ENCODE measurements around the gene SDF4. TPM values are rescaled to one million over a fixed set of nuclear protein-coding genes. Genes with fewer than 3 reads are reported as not detected.

The SDF4 gene
- total RNA-seq, 2 donors from 2014 or later, result 157 to 230 TPM

GRCh38 chr1:1264026-1264425 is 32.2 kb upstream of the SDF4 start:
- no peak for TF ChIP-seq CTCF (IDR thresholded peaks at IDR 0.05)
- no peak for DNase-seq (ENCODE audit: low spot score)
- H3K27me3 ChIP-seq (replicated peaks; ENCODE audit: insufficient read depth), result no peaks in the 10 kb centered on the region
- no peaks in the 10 kb centered on the region for H3K9me3 ChIP-seq
- no peak for ATAC-seq (ENCODE audit: insufficient number of reproducible peaks, low FRiP score, low read depth)
- peaks cover 49% of the 10 kb centered on the region for H3K36me3 ChIP-seq
- H3K4me1 ChIP-seq (ENCODE audit: control insufficient read depth in 1 of 2, low read depth in 2 of 2), result no peaks in the 10 kb centered on the region
- no peak overlapping the region for H3K4me3 ChIP-seq
- no peak overlapping the region for H3K27ac ChIP-seq

GRCh38 chr1:1262758-1263157 is 31.0 kb upstream of the SDF4 start:
- H3K4me1 ChIP-seq (ENCODE audit: control insufficient read depth in 1 of 2, low read depth in 2 of 2), result no peaks in the 10 kb centered on the region
- no peaks in the 10 kb centered on the region for H3K9me3 ChIP-seq
- ATAC-seq (ENCODE audit: insufficient number of reproducible peaks, low FRiP score, low read depth) (no peak), DNase-seq (ENCODE audit: low spot score) (no peak)
- H3K4me3 ChIP-seq, result no peak overlapping the region
- no peak overlapping the region for H3K27ac ChIP-seq
- peaks cover 50% of the 10 kb centered on the region for H3K36me3 ChIP-seq
- TF ChIP-seq CTCF (IDR thresholded peaks at IDR 0.05), result no peak
- no peaks in the 10 kb centered on the region for H3K27me3 ChIP-seq (replicated peaks; ENCODE audit: insufficient read depth)

- DNase-seq (ENCODE audit: low spot score) (no peak), ATAC-seq (ENCODE audit: insufficient number of reproducible peaks, low FRiP score, low read depth) (no peak)
- Histone ChIP-seq H3K9me3 (no peaks in the 10 kb centered on the region), H3K27ac (no peak overlapping the region), H3K4me3 (no peak overlapping the region), H3K4me1 (ENCODE audit: control insufficient read depth in 1 of 2, low read depth in 2 of 2) (no peaks in the 10 kb centered on the region), H3K27me3 (replicated peaks; ENCODE audit: insufficient read depth) (no peaks in the 10 kb centered on the region), H3K36me3 (peaks cover 45% of the 10 kb centered on the region)
- TF ChIP-seq CTCF (IDR thresholded peaks at IDR 0.05), result no peak
Observed at GRCh38 chr1:1262071-1262470, 30.3 kb upstream of the SDF4 start.

GRCh38 chr1:1260843-1261560 is 29.2 kb upstream of the SDF4 start:
- peaks cover 48% of the 10 kb centered on the region for H3K36me3 ChIP-seq
- no peak overlapping the region for H3K4me3 ChIP-seq
- H3K4me1 ChIP-seq (ENCODE audit: control insufficient read depth in 1 of 2, low read depth in 2 of 2), result no peaks in the 10 kb centered on the region
- H3K27me3 ChIP-seq (replicated peaks; ENCODE audit: insufficient read depth), result no peaks in the 10 kb centered on the region
- H3K27ac ChIP-seq, result no peak overlapping the region
- no peak for ATAC-seq (ENCODE audit: insufficient number of reproducible peaks, low FRiP score, low read depth)
- H3K9me3 ChIP-seq, result no peaks in the 10 kb centered on the region
- TF ChIP-seq CTCF (IDR thresholded peaks at IDR 0.05), result no peak
- no peak for DNase-seq (ENCODE audit: low spot score)

- Histone ChIP-seq H3K4me1 (ENCODE audit: control insufficient read depth in 1 of 2, low read depth in 2 of 2) (no peaks in the 10 kb centered on the region), H3K4me3 (no peak overlapping the region), H3K27me3 (replicated peaks; ENCODE audit: insufficient read depth) (no peaks in the 10 kb centered on the region), H3K9me3 (no peaks in the 10 kb centered on the region), H3K27ac (no peak overlapping the region), H3K36me3 (peaks cover 53% of the 10 kb centered on the region)
- ATAC-seq (ENCODE audit: insufficient number of reproducible peaks, low FRiP score, low read depth) (no peak), DNase-seq (ENCODE audit: low spot score) (no peak)
- no peak for TF ChIP-seq CTCF (IDR thresholded peaks at IDR 0.05)
Observed at GRCh38 chr1:1259951-1260600, 28.3 kb upstream of the SDF4 start.
